Cardiac fibroblast (primary cell): Measurements from ENCODE around the gene MRTFA.

Experiments
- DNase-seq, 2 donors: peaks; one replicate each; pipeline versions ENCODE4 v3.0.0 to v3.0.0-alpha.2; 2010; ENCODE audit warnings: low read depth in 2 of 2
- H3K4me3 ChIP-seq, 2 donors: replicated peaks in 1 of 2; 1 replicate in 1 of 2; 2 replicates in 1 of 2; pipeline ENCODE4 v1.5.1; 2011; ENCODE audit warnings: low read depth in 2 of 2, low read length in 2 of 2, mild to moderate bottlenecking in 2 of 2, moderate library complexity in 1 of 2
- TF ChIP-seq, protein P1 (sequence below): IDR thresholded peaks from one replicate; pipeline ENCODE4 v1.5.1; 2011; ENCODE audit warnings: low read depth, mild to moderate bottlenecking, low read length, inconsistent platforms

Gene MRTFA

DNA sequence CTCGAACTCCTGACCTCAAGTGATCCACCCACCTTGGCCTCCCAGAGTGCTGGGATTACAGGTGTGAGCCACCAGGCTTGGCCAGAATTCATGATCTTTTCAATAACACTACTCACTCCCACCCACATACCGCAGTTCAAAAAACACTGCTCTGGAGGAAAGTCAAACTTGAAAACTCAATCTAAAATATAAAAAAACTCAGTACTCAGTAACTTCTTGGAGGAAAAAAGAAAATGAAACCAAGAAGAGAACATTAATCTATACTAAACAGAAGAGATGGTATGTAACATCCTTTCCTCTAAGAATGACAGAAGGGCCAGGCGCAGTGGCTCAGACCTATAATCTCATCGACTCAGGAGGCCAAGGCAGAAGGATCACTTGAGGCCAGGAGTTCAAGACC is 58.3 kb downstream of the MRTFA start:
- no peak overlapping the region for H3K4me3 ChIP-seq
- TF ChIP-seq, protein P1, sequence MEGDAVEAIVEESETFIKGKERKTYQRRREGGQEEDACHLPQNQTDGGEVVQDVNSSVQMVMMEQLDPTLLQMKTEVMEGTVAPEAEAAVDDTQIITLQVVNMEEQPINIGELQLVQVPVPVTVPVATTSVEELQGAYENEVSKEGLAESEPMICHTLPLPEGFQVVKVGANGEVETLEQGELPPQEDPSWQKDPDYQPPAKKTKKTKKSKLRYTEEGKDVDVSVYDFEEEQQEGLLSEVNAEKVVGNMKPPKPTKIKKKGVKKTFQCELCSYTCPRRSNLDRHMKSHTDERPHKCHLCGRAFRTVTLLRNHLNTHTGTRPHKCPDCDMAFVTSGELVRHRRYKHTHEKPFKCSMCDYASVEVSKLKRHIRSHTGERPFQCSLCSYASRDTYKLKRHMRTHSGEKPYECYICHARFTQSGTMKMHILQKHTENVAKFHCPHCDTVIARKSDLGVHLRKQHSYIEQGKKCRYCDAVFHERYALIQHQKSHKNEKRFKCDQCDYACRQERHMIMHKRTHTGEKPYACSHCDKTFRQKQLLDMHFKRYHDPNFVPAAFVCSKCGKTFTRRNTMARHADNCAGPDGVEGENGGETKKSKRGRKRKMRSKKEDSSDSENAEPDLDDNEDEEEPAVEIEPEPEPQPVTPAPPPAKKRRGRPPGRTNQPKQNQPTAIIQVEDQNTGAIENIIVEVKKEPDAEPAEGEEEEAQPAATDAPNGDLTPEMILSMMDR = no peak
- DNase-seq = no peak

DNA sequence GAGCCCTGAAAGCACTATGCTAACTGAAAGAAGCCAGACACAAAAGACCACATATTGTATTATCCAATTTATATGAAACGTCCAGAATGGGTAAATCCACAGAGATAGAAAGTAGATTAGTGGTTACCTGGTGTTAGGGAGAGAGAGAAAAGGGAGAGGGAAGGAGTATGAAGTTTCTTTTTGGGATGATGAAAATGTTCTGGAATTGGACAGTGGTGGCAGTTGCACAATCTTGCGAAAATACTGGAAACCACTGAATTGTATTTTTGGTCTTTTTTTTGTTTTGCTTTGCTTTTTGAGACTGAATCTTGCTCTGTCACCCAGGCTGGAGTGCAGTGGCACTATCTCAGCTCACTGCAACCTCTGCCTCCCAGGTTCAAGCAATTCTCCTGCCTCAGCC is 63.5 kb downstream of the MRTFA start:
- DNase-seq = peak; percentile 41 to 42

GRCh38 chr22:40571887-40572286 is 64.6 kb downstream of the MRTFA start:
- TF ChIP-seq, protein P1 = no peak
- no peak for DNase-seq
- no peak overlapping the region for H3K4me3 ChIP-seq

More for the DNA sequence above, 63.5 kb downstream of the MRTFA start:
- TF ChIP-seq, protein P1 = no peak
- no peak overlapping the region for H3K4me3 ChIP-seq

GRCh38 chr22:40567626-40568328 is 68.7 kb downstream of the MRTFA start:
- no peak for DNase-seq
- H3K4me3 ChIP-seq = no peak overlapping the region
- TF ChIP-seq, protein P1 = no peak

- TF ChIP-seq, protein P1 = no peak
- peak in 1 of 2 donors; percentile 47 for DNase-seq
- H3K4me3 ChIP-seq = no peak overlapping the region
Observed at GRCh38 chr22:40567106-40567505, 69.4 kb downstream of the MRTFA start.

DNA sequence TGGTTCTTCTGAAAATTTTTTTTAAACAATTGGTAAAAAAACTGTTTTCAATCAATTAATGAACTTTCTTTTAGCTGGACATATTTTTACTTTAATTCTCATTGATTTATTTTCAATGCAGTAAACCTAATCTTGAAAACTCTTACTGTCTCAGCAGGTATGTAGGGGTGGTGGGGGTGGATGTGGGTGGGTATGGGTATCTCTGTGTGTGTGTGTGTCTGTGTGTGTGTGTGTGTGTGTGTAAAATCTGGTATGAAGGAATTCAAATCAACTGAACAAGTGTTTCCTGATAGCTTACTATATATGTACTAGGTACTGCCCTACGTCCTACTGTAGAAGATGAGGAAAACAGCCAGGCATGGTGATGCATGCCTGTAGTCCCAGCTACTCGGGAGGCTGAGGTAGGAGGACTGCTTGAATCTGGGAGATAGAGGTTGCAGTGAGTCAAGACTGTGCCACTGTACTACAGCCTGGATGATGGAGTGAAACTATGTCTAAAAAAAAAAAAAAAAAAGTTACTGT is 75.5 kb downstream of the MRTFA start:
- DNase-seq = no peak
- TF ChIP-seq, protein P1 = no peak

More for the DNA sequence above, 75.5 kb downstream of the MRTFA start:
- H3K4me3 ChIP-seq = no peak overlapping the region
